Esophagus squamous epithelium (tissue), 5 donors: ENCODE results near the gene TMEM258. TPM values are rescaled to one million over a fixed set of nuclear protein-coding genes. Genes with fewer than 3 reads are reported as not detected.

ENCODE experiments used
- DNase-seq: peaks from one replicate; lab custom pipeline; 2025; lab: John Stamatoyannopoulos, UW
- H3K27ac ChIP-seq, 4 donors: fragments of 200-600 bp; sonication (generic); one replicate each; pipeline ENCODE4 v1.5.1; 2016 to 2019; ENCODE audit warnings: mild to moderate bottlenecking in 1 of 4
- H3K27me3 ChIP-seq, 4 donors: fragments of 200-600 bp; sonication (generic); 1 replicate in 3 of 4; 2 replicates in 1 of 4; pipeline versions ENCODE4 v1.5.1 to v1.6.0; 2017 to 2021; ENCODE audit warnings: antibody characterized with exemption in 1 of 4
- H3K36me3 ChIP-seq, 3 donors: fragments of 200-600 bp; sonication (generic); one replicate each; pipeline ENCODE4 v1.5.1; 2016 to 2019
- H3K4me1 ChIP-seq, 3 donors: fragments of 200-600 bp; sonication (generic); one replicate each; pipeline ENCODE4 v1.5.1; 2017 to 2019
- H3K4me3 ChIP-seq, 4 donors: fragments of 200-600 bp; sonication (generic); 1 replicate in 3 of 4; 2 replicates in 1 of 4; pipeline ENCODE4 v1.5.1; 2016 to 2019; ENCODE audit warnings: mild to moderate bottlenecking in 2 of 4, moderate library complexity in 1 of 4
- H3K9me3 ChIP-seq, 3 donors: fragments of 200-600 bp; sonication (generic); one replicate each; pipeline ENCODE4 v1.5.1; 2016 to 2019
- POLR2A ChIP-seq, 4 donors: fragments of 450-650 bp; IDR thresholded peaks; one replicate each; pipeline ENCODE4 v1.6.1; 2017; ENCODE audit warnings: antibody characterized with exemption in 4 of 4, mild to moderate bottlenecking in 4 of 4, moderate library complexity in 3 of 4
- WGBS, 2 donors: methylation state at CpG; one replicate each; pipeline ENCODE4 v1.1.5; 2018; 5-methylcytosine and 5-hydroxymethylcytosine counted together
- intact Hi-C: fragments of 100-400 bp; cut with DNase I; formaldehyde crosslinking; loops from one replicate; pipeline ENCODE4 v1.15.0; 2022
- total RNA-seq, 4 donors: library from RNA; depleted of rRNA; stranded (reverse); fragments of >200 nt; gene quantifications; one replicate each; pipeline ENCODE4 v1.1.0, GENCODE V29; 2016
- TF ChIP-seq, protein P1 (sequence below), 6 experiments: fragments of 450-650 bp in 4 of 6; fragments of 200-600 bp in 2 of 6; sonication (generic) in 2 of 6; IDR thresholded peaks; one replicate each; pipeline ENCODE4 v1.5.1; 2016 to 2019; ENCODE audit warnings: antibody characterized with exemption in 6 of 6, mild to moderate bottlenecking in 4 of 6, moderate library complexity in 4 of 6
- donor health status: DM: yes; HTN: yes; CAD: no.

Gene TMEM258
- total RNA-seq, 4 donors from 2014 or later: 32.3 to 54.2 (median 37.9) TPM

DNA sequence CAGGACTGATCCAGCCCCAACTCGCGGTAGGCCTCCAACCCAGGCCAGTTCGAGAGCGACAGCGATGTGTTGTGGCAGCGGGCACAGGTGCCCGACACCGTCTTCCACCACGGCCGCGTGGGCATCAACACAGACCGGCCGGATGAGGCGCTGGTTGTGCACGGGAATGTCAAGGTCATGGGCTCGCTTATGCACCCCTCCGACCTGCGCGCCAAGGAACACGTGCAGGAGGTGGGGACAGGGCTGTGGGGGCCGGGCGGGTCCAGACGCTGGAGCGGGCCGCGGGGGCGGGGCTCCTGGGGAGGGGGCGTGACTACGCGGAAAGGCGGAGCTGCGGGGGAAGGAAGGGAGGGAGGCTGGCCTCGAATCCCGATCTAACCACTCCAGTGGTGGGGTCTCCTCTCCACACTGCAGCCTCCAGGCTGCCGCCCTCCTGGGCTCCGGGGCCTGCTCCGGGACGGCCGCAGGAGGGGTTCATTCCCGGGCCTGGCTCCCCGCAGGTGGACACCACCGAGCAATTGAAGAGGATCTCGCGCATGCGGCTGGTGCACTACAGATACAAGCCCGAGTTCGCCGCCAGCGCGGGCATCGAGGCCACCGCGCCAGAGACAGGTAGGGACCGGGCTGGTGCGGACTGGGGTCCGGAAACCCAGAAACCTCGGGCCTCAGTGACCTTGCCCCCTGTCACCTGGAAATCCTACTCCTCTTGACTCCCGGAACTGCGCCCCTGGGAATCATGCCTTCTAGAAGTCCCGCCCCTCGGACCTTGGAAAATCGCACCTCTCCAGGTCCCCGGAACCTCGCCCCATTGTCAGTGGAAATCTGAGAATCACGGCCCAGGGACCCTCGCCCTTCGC lies 14.9 kb downstream of the TMEM258 start:
- 72 to 82% methylated on average over 10 to 18 of the region's 67 CpGs for WGBS, 2 donors
- peaks cover 0 to 3% (median 0%) of the 10 kb centered on the region in 3 donors for H3K36me3 ChIP-seq
- TF ChIP-seq POLR2A (IDR thresholded peaks at IDR 0.05): no peak
- TF ChIP-seq, protein P1, sequence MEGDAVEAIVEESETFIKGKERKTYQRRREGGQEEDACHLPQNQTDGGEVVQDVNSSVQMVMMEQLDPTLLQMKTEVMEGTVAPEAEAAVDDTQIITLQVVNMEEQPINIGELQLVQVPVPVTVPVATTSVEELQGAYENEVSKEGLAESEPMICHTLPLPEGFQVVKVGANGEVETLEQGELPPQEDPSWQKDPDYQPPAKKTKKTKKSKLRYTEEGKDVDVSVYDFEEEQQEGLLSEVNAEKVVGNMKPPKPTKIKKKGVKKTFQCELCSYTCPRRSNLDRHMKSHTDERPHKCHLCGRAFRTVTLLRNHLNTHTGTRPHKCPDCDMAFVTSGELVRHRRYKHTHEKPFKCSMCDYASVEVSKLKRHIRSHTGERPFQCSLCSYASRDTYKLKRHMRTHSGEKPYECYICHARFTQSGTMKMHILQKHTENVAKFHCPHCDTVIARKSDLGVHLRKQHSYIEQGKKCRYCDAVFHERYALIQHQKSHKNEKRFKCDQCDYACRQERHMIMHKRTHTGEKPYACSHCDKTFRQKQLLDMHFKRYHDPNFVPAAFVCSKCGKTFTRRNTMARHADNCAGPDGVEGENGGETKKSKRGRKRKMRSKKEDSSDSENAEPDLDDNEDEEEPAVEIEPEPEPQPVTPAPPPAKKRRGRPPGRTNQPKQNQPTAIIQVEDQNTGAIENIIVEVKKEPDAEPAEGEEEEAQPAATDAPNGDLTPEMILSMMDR (IDR thresholded peaks at IDR 0.05): no peak
- peaks cover 9 to 14% (median 9%) of the 10 kb centered on the region in 3 donors for H3K4me1 ChIP-seq
- intact Hi-C loops: no loop called here
- H3K27me3 ChIP-seq: no peaks in the 10 kb centered on the region
- H3K27ac ChIP-seq: no peak overlapping the region
- peak overlapping the region in 3 of 4 donors; percentile 21 to 53 (median 30) for H3K4me3 ChIP-seq
- no peaks in the 10 kb centered on the region for H3K9me3 ChIP-seq
- no peak for DNase-seq

DNA sequence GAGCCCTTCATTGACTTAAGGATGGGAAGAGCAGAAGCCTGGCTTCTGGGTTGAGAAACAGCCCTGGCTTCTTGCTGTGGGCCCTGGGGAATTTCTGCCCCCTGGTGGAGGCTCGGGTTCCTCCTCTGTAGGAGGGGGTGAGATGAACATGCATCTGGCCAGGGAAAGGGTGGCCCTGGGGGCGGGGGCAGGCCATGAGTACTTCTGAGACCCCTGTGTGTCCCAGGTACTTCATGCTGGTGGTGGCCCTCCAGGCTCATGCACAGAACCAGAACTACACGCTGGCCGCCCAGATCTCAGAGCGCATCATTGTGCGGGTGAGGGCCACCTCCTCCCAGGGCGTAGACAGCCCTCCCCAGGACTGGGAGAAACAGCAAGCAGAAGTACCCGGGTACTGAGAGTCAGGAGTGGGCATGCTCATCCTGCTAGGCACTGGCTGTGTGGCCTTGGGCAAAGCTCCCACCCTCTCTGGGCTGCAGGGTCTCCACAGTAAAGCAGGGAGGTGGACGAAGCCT lies 15.8 kb downstream of the TMEM258 start:
- H3K9me3 ChIP-seq: no peaks in the 10 kb centered on the region
- H3K36me3 ChIP-seq: no peaks in the 10 kb centered on the region
- H3K4me1 ChIP-seq: peaks cover 9 to 14% (median 9%) of the 10 kb centered on the region in 3 donors
- 40 to 67% methylated on average over 2 of the region's 9 CpGs for WGBS, 2 donors
- TF ChIP-seq POLR2A (IDR thresholded peaks at IDR 0.05): no peak
- TF ChIP-seq, protein P1 (IDR thresholded peaks at IDR 0.05): peak in 5 of 6 experiments; percentile 47 to 77 (median 51)
- no peak for DNase-seq
- H3K27ac ChIP-seq: no peak overlapping the region
- H3K27me3 ChIP-seq: no peaks in the 10 kb centered on the region
- H3K4me3 ChIP-seq: no peak overlapping the region
- intact Hi-C loops: no loop called here

DNA sequence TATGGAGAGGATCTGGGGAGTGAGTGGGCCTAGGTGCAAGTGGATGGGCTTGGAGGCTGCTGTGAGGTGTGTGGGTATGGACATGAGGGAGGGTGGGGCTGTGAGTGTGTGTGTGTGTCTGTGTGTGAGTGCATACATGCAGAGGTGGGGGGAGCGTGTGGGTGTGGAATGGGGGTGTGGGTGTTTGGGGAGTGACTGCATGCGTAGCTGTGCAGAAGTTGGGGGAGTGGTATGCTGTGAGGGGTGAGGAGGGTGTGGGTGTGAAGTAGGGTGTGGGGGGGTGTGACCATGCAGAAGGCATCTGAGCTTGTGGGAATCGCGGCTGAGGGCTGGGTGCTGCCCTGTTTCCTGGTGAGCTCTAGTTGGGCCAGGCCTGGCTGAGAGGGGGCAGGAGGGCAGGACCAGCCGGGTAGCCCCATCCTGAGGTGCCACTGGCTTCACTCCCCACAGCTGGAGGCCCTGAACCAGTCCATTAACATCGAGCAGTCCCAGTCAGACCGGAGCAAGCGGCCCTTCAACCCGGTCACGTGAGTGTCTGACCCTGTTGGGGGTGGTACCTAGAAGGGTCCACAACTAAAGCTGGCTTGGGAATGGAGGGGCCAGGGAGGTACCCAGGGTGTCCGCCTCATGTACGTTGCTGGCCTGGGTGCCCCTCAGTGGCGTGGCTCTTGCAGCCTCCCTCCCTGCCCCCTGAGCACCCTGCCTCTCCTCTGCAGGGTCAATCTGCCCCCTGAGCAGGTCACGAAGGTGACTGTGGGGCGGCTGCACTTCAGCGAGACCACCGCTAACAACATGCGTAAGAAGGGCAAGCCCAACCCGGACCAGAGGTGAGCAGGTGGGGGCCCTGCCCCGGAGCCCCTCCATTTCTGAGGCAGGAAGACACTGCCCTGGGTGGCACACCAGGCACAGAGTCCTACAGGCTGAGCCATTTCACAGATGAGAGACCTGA lies 16.5 kb downstream of the TMEM258 start:
- H3K27me3 ChIP-seq: no peaks in the 10 kb centered on the region
- peaks cover 9 to 14% (median 9%) of the 10 kb centered on the region in 3 donors for H3K4me1 ChIP-seq
- intact Hi-C loops: no loop called here
- no peak overlapping the region for H3K27ac ChIP-seq
- DNase-seq: no peak
- TF ChIP-seq POLR2A (IDR thresholded peaks at IDR 0.05): no peak
- TF ChIP-seq, protein P1 (IDR thresholded peaks at IDR 0.05): no peak
- no peak overlapping the region for H3K4me3 ChIP-seq
- no peaks in the 10 kb centered on the region for H3K36me3 ChIP-seq
- H3K9me3 ChIP-seq: no peaks in the 10 kb centered on the region
- 57 to 85% methylated on average over 5 to 9 of the region's 20 CpGs for WGBS, 2 donors

DNA sequence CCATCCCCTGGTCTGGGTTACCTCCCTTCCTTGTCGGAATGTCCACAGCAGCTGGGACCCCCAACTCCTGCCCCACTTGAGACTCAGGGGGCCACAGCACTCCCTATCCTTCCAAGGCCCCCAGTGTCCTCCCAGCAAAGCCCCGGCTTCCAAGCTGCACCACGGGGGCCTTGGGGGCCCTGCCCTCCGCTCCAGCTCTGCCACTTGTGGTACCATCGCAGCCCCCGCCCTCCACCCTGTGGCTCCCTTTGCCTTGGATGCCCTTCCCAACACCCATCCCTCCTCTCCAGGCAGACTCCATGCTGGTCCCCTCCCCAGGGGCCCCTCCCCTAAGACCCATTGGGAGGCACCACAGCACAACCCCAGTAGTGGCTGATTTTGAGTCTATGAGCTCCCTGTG lies 17.3 kb downstream of the TMEM258 start:
- no peaks in the 10 kb centered on the region for H3K27me3 ChIP-seq
- H3K36me3 ChIP-seq: no peaks in the 10 kb centered on the region
- intact Hi-C loops: no loop called here
- no peak for DNase-seq
- no peaks in the 10 kb centered on the region for H3K9me3 ChIP-seq
- WGBS, 2 donors: 88 to 93% methylated on average over 4 to 6 of the region's 6 CpGs
- peaks cover 9 to 14% (median 9%) of the 10 kb centered on the region in 3 donors for H3K4me1 ChIP-seq
- TF ChIP-seq, protein P1 (IDR thresholded peaks at IDR 0.05): no peak
- TF ChIP-seq POLR2A (IDR thresholded peaks at IDR 0.05): no peak
- H3K4me3 ChIP-seq: no peak overlapping the region
- no peak overlapping the region for H3K27ac ChIP-seq
